Suppressor macrophage (primary cell): ENCODE data around the gene TPO.
"Not testable (repeated sequence)": the region's sequence is repeated elsewhere in the genome, so short reads cannot be mapped to it uniquely, and the experiment has no call there.

Experiments
- DNase-seq, 4 experiments: peaks; one replicate each; pipeline ENCODE4 v3.0.0-alpha.2; 2020 to 2022

Gene TPO

DNA sequence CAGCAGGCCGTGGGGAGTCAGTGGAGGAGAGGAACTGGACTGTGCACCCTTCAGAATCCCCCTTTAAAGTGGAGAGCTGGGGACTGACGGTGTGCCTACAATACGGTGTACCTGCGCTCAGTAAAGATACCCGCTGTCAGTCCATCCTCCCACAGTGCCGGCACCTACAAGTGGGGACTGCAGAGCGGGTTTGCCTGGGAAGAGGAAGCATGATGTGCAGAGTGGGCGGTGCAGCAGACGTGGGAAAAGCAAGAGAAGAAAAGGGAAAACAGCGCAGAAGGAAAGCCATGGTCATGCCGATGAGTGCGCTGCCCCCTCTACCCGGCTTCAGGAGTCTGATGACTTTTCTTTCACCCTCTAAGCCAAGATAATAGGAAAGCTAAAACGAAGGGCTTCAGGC, 148.0 kb downstream of the TPO start:
- DNase-seq: no peak

- no peak for DNase-seq
Observed at GRCh38 chr2:1561811-1562421, 148.7 kb downstream of the TPO start.

GRCh38 chr2:1563084-1563857, 150.0 kb downstream of the TPO start:
- DNase-seq: no peak

GRCh38 chr2:1563943-1564891, 151.0 kb downstream of the TPO start:
- no peak for DNase-seq

DNA sequence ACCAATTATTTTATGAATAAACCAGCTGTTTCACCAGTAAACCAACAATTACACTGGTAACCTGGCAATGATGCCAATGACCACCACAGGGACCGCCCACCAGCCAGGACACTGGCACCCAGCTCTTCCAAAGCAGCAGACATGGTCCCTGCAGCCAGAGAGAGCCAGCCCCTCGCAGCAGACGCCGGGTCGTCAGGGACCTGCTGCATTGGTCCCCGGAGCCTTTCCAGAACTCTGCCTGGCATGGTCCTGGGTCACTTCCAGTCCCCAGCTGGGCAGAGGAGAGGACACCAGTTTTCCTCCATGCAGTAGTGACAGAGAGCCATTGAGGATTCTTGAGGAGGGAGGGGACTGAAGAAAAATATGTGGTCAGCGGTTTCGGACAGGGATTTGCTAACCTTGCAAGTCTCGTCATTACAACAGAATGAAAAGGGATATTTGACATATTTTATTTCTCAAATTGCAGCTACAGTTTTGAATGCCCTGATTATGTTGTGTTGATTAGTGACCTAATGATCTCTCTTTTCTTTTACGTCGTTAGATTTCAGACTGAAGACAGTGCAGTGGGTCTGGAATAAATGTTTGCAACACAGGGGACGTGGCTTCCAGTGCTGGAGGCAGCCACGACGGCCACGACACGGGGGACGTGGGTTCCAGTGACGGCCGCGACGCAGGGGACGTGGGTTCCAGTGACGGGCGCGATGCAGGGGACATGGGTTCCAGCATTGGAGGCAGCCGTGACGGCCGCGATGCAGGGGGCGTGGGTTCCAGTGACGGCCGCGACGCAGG, 154.5 kb downstream of the TPO start:
- no peak for DNase-seq

DNA sequence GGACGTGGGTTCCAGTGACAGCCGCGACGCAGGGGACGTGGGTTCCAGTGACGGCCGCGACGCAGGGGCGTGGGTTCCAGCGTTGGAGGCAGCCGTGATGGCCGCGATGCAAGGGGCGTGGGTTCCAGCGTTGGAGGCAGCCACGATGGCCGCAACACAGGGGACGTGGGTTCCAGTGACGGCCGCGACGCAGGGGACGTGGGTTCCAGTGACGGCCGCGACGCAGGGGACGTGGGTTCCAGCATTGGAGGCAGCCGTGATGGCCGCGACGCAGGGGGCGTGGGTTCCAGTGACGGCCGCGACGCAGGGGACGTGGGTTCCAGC, 155.0 kb downstream of the TPO start:
- not testable (repeated sequence) for DNase-seq

GRCh38 chr2:1569879-1570450, 156.7 kb downstream of the TPO start:
- no peak for DNase-seq

- DNase-seq: no peak
Observed at GRCh38 chr2:1571477-1572417, 158.5 kb downstream of the TPO start.

- DNase-seq: no peak
Observed at GRCh38 chr2:1572638-1573037, 159.4 kb downstream of the TPO start.

DNA sequence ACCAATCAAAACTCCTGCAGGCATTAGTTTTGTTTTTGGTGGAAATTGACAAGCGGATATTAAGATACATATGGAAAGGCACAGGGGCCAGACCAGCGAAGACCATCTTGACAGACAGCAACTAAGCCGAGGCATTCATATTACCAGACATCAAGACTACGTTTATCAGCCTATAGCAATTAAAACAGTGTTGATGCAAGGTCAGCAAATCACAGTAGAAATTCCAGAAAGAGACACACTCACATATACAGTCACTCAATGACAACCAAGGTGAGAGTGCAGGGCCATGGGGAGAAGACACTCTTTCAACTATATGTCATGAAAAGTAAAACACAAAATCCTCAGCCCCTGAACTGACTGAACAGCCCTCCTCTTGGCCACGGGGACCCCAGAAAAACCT, 164.6 kb downstream of the TPO start:
- DNase-seq: no peak

- DNase-seq: not testable (repeated sequence)
Observed at GRCh38 chr2:1581257-1581964, 168.1 kb downstream of the TPO start.

DNA sequence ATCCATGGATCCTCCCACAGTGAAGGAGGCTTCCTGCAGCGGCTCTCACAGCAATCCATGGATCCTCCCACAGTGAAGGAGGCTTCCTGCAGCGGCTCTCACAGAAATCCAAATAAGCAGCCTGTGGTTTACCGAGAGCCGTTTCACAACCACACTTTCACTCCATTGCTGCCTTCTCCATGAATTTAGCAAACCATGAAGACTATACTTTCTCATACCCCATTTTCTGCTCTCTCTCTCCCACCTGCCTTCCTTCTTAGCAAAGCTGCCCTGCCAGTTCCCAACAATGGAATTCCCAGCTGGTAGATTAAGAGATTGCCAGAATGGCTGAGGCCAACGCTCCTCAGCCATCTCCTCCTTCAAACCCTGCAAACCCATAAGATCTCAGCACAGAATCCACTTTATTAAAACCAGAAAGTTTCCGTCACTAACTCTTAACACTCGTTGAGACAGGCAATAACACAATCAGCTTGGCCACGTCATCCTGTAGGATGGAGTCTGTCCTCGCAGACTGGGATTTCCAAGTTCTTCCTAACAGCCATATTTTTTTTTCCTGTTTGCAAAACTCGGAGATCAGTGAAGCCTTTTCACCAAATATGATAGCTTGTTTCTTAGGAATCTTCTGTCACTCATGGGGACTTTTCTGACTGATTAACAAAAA, 168.8 kb downstream of the TPO start:
- DNase-seq: no peak

DNA sequence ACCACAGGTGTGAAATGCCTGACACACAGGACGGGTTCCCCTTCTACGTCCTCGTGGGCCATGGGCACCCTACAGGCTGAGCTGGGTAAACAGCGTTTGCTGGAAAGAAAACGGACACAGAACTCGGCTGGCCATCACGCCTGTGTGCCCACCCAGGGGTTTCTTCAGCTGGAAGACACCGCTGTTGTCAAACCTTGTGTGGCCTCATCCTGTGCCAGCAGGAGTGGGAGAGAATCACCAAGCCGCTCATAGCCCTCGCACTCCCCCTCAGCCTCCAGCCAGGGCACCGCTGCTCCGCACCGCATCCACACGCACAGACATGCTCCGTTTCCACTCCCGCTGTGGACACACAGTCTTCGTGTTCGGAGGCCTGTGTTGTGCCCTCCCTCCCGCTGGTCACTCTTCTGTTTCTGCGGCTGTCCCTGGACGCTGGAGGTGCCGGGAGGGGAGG, 169.7 kb downstream of the TPO start:
- DNase-seq: no peak

DNA sequence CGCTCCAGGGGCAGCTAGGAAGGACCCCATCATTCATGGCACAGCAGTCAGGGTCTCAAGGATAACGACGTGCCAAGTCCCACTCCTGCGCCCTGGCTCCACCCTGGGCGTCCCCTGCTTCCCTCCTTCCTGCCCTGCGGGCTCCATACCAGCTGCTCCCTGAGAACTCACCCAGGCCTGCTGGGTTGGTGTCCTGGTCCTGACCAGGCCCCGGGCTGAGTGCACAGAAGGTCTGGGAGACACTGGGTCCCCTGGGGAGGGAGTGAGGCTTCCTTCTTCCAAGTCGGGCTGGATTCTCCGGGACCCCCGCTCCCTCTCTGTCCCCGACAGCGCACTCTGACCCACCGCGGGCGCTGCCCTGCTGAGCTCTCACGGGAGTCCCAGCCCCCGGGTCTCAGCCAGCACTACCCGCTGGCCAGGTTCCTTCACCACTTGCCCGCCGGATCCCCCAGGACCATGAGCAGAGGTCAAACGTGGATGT, 170.8 kb downstream of the TPO start:
- DNase-seq: no peak

DNA sequence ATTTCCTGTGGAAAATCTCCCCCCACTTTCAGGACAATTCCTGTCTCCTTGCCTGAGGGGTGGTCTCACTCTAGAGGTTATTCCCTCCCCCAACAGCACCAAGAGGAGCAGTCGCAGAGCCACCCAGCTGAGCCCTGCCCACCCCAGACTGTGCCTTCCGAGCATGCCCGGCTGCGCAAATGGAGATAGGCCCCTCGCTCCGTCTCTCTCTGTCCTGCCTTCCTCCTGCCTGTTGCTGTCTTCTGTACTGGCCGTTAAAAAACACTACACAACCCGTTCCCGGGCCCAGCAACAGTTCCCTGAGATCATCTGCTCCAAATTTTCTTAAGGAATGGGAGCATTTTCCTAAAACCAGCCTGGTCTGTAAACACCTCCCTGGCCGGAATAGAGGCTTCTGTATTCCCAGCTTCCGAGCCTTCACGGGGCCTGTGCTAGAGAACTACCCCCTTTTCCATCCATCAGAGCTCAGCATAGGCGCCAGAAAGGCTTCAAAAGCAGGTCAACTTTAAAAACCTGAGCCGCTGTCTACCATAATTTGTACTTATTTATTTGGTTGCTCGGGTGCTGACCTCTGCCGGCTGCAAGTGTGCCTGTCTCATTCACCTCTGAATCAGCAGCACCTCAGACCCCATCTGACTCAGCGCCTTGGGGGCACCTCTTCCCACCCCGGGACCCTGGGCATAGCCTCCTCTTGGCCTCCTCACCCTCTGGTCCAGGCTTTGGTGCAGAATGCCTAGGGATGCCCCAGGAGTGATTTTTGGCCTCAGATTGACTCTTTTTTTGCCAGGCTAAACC, 171.6 kb downstream of the TPO start:
- DNase-seq: no peak

DNA sequence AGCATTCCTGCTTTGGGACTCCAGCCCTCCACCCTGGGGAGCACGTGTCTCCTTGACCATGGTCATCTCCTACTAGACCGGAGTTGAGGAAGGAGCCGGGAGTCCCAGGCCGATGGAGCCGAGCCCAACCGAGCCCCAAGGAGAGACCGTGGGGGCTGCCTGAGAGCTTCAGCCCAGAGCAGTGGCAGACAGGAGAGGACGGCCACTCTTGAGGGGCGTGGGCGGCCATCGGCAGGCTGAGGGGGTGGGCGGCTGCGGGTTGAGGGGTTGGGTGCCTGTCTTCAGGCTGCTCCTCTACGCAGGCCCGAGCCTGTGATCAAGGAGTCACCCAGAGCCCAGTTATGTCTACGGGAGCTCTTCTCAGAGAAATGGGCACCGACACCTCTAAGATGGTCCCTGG, 172.4 kb downstream of the TPO start:
- no peak for DNase-seq

DNA sequence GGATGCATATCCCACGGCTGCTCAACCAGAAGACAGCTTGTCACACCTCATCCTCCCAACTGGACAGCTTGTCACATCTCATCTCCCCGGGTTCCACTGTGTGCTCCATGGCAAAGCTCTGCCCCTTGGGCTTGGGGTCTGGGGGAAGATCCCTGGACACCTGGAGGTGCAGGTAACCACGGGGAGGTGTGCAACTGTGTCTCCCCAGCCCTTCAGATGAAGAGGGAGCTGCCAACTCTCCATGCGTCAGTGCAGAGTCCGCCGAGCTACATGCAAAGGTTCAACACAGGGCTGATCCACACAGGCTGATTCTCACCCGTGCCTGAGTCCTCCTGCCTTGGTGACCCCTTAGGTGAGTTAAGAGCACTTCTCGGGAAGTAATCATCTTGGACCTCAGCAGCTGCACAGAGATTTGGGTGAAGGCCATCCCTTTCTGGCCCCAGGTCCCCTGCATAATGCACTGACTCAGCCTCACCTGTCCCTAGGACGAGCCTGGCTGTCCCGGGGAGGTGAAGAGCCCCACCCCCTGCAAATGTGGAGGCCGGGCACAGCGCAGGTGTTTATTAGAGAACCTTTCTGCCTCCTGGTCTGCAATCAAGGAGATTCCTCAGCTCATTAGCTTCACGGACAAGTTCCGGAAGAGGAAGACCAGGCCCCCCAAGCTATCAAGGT, 173.1 kb downstream of the TPO start:
- DNase-seq: no peak
